Liver (tissue), 9 donors: Measurements from ENCODE around the gene BLVRA. TPM values are rescaled to one million over a fixed set of nuclear protein-coding genes. Genes with fewer than 3 reads are reported as not detected.

Experiments used
- DNase-seq: peaks from one replicate; pipeline ENCODE4 v3.0.0-alpha.2; 2017; ENCODE audit warnings: low spot score
- H3K27ac ChIP-seq, 2 donors: one replicate each; pipeline ENCODE4 v1.7.0; 2013; ENCODE audit warnings: inconsistent platforms in 2 of 2, low read length in 2 of 2, control low read depth in 1 of 2, low read depth in 1 of 2, mild to moderate bottlenecking in 1 of 2
- H3K27me3 ChIP-seq, 4 donors: one replicate each; pipeline versions ENCODE4 v1.6.1 to v1.7.0; 2013; ENCODE audit warnings: low read length in 3 of 4, inconsistent platforms in 1 of 4, mild to moderate bottlenecking in 1 of 4, moderate library complexity in 1 of 4; ENCODE audit not compliant: control insufficient read depth in 4 of 4, insufficient read depth in 4 of 4
- H3K36me3 ChIP-seq, 4 donors: one replicate each; pipeline versions ENCODE4 v1.6.1 to v1.7.0; 2013; ENCODE audit warnings: low read length in 3 of 4, mild to moderate bottlenecking in 3 of 4, low read depth in 1 of 4, moderate library complexity in 1 of 4; ENCODE audit not compliant: control insufficient read depth in 4 of 4, insufficient read depth in 3 of 4
- H3K4me1 ChIP-seq, 4 donors: one replicate each; pipeline versions ENCODE4 v1.6.1 to v1.7.0; 2013; ENCODE audit warnings: low read length in 3 of 4, mild to moderate bottlenecking in 3 of 4, moderate library complexity in 1 of 4; ENCODE audit not compliant: control insufficient read depth in 4 of 4, insufficient read depth in 4 of 4
- H3K4me3 ChIP-seq, 3 donors: one replicate each; pipeline versions ENCODE4 v1.6.1 to v1.7.0; 2013; ENCODE audit warnings: low read length in 3 of 3, control low read depth in 1 of 3, low read depth in 1 of 3, mild to moderate bottlenecking in 1 of 3
- H3K9ac ChIP-seq, 2 donors: one replicate each; pipeline ENCODE4 v1.7.0; 2013; ENCODE audit warnings: low read length in 2 of 2, mild to moderate bottlenecking in 2 of 2, moderate library complexity in 2 of 2, control low read depth in 1 of 2, low read depth in 1 of 2
- H3K9me3 ChIP-seq, 4 donors: one replicate each; pipeline versions ENCODE4 v1.6.1 to v1.7.0; 2013; ENCODE audit warnings: low read length in 3 of 4; ENCODE audit not compliant: control insufficient read depth in 4 of 4
- EGR1 ChIP-seq, 2 donors: IDR thresholded peaks; 2 replicates each; pipeline ENCODE4 v1.6.1; 2016 to 2018; ENCODE audit warnings: antibody characterized with exemption in 2 of 2, low read depth in 2 of 2
- FOXA2 ChIP-seq: IDR thresholded peaks from 2 replicates; pipeline ENCODE4 v1.6.1; 2016; ENCODE audit warnings: antibody characterized with exemption
- HNF4A ChIP-seq, 2 donors: conservative IDR thresholded peaks; 2 replicates each; pipeline ENCODE4 v1.6.1; 2016; ENCODE audit warnings: antibody characterized with exemption in 2 of 2, mild to moderate bottlenecking in 2 of 2
- HNF4G ChIP-seq: IDR thresholded peaks from 2 replicates; pipeline ENCODE4 v1.6.1; 2016; ENCODE audit warnings: antibody characterized with exemption
- JUND ChIP-seq, 2 donors: IDR thresholded peaks; 2 replicates each; pipeline ENCODE4 v1.6.1; 2016; ENCODE audit warnings: antibody characterized with exemption in 2 of 2
- NR2F2 ChIP-seq: IDR thresholded peaks from 2 replicates; pipeline ENCODE4 v1.6.1; 2016; ENCODE audit warnings: antibody characterized with exemption
- RAD21 ChIP-seq, 2 donors: IDR thresholded peaks; 2 replicates each; pipeline ENCODE4 v1.6.1; 2016; ENCODE audit warnings: antibody characterized with exemption in 2 of 2, mild to moderate bottlenecking in 2 of 2
- RXRA ChIP-seq, 2 donors: IDR thresholded peaks; 2 replicates each; pipeline ENCODE4 v1.6.1; 2017 to 2018; ENCODE audit warnings: antibody characterized with exemption in 2 of 2, mild to moderate bottlenecking in 1 of 2
- SP1 ChIP-seq: IDR thresholded peaks from 2 replicates; pipeline ENCODE4 v1.6.1; 2018; ENCODE audit warnings: antibody characterized with exemption, mild to moderate bottlenecking
- TAF1 ChIP-seq: conservative IDR thresholded peaks from 2 replicates; pipeline ENCODE4 v1.6.1; 2016; ENCODE audit warnings: antibody characterized with exemption, mild to moderate bottlenecking
- YY1 ChIP-seq: IDR thresholded peaks from 2 replicates; pipeline ENCODE4 v1.6.1; 2016; ENCODE audit warnings: antibody characterized with exemption, mild to moderate bottlenecking
- ZBTB33 ChIP-seq: IDR thresholded peaks from 2 replicates; pipeline ENCODE4 v1.6.1; 2016; ENCODE audit warnings: antibody characterized with exemption
- WGBS: extraction: QIAGEN DNeasy Blood & Tissue Kit; methylation state at CpG from one replicate; pipeline ENCODE4 v1.1.7; 2013; 5-methylcytosine and 5-hydroxymethylcytosine counted together
- polyA plus RNA-seq, 2 donors: library from polyadenylated mRNA; stranded (reverse) in 1 of 2; unstranded in 1 of 2; fragments of 200-250 nt in 1 of 2; fragments of >200 nt in 1 of 2; fragmentation: Nextera tagmentation in 1 of 2; extraction: Ambion mirVana in 1 of 2; gene quantifications; one replicate each; pipeline versions ENCODE4 v1.2.1 to v1.2.3, GENCODE V29; 2013 to 2015
- total RNA-seq, 2 donors: library from RNA; depleted of rRNA; stranded (reverse); fragments of >200 nt; gene quantifications; one replicate each; pipeline ENCODE4 v1.2.3, GENCODE V29; 2014
- donor health status: healthy.
- donor health status: healthy.
- donor health status: healthy.
- donor health status: healthy.
- donor health status: healthy.

Gene BLVRA
- total and polyA plus RNA-seq, 4 donors, result 5.1 to 23.5 (median 6.8) TPM

- Histone ChIP-seq H3K4me1 (peaks cover 0 to 3% (median 0%) of the 10 kb centered on the region in 4 donors), H3K36me3 (no peaks in the 10 kb centered on the region), H3K9me3 (no peaks in the 10 kb centered on the region), H3K27me3 (no peaks in the 10 kb centered on the region), H3K4me3 (no peak overlapping the region), H3K9ac (no peak overlapping the region), H3K27ac (no peak overlapping the region)
- TF ChIP-seq HNF4G (no peak), JUND (IDR thresholded peaks at IDR 0.05) (no peak), YY1 (no peak), RAD21 (IDR thresholded peaks at IDR 0.05) (no peak), RXRA (IDR thresholded peaks at IDR 0.05) (no peak), ZBTB33 (no peak), EGR1 (IDR thresholded peaks at IDR 0.05; ENCODE audit: low read depth in 2 of 2) (no peak), FOXA2 (no peak), SP1 (no peak), HNF4A (conservative IDR thresholded peaks at IDR 0.05) (no peak)
- WGBS, result 94% methylated on average over 14 of the region's 14 CpGs
- DNase-seq, result no peak
These were observed 20.7 kb downstream of the BLVRA start for GRCh38 chr7:43779045-43779812.

- Histone ChIP-seq H3K4me1 (peaks cover 0 to 3% (median 0%) of the 10 kb centered on the region in 4 donors), H3K9me3 (no peaks in the 10 kb centered on the region), H3K9ac (no peak overlapping the region), H3K27me3 (no peaks in the 10 kb centered on the region), H3K27ac (no peak overlapping the region), H3K36me3 (no peaks in the 10 kb centered on the region), H3K4me3 (no peak overlapping the region)
- 66% methylated on average over 10 of the region's 10 CpGs for WGBS
- DNase-seq, result no peak
- peak; percentile 15 to 53 for TF ChIP-seq HNF4A (conservative IDR thresholded peaks at IDR 0.05)
- TF ChIP-seq RXRA (IDR thresholded peaks at IDR 0.05), result no peak
These were observed 23.5 kb downstream of the BLVRA start for GRCh38 chr7:43781726-43782607.

GRCh38 chr7:43782768-43783555, 24.5 kb downstream of the BLVRA start:
- no peak for DNase-seq
- Histone ChIP-seq H3K4me1 (peaks cover 0 to 3% (median 0%) of the 10 kb centered on the region in 4 donors), H3K9ac (no peak overlapping the region), H3K27ac (no peak overlapping the region), H3K36me3 (no peaks in the 10 kb centered on the region), H3K4me3 (no peak overlapping the region), H3K9me3 (no peaks in the 10 kb centered on the region), H3K27me3 (no peaks in the 10 kb centered on the region)
- no peak for TF ChIP-seq NR2F2
- TF ChIP-seq TAF1, result no peak
- 90% methylated on average over 8 of the region's 8 CpGs for WGBS
